ENCODE data around the gene ZNF621. TPM values are rescaled to one million over a fixed set of nuclear protein-coding genes. Genes with fewer than 3 reads are reported as not detected.

ZNF621 gene
- total and polyA plus RNA-seq, 9 of the 15 experiments (the other 6 are each of a cell fraction or from before 2014, with no cell fraction given), result 4.7 to 28.9 (median 20.6) TPM

GRCh38 chr3:40497288-40497687 lies 27.5 kb upstream of the ZNF621 start:
- Histone ChIP-seq H3K27me3 (ENCODE audit: control insufficient read depth in 2 of 2, insufficient read depth in 2 of 2, low read length in 2 of 2) (0 out of 5 replicates have a peak, but pooled peaks cover 0 to 3% of the 10 kb centered on the region in 2 experiments), H3K9ac (ENCODE audit: insufficient read depth in 1 of 2, low read depth in 2 of 2, low read length in 2 of 2) (no peak overlapping the region), H3K79me2 (ENCODE audit: control insufficient read depth, insufficient read depth, low read length) (no peaks in the 10 kb centered on the region), H3K9me1 (ENCODE audit: control insufficient read depth, insufficient read depth, low read length) (no peaks in the 10 kb centered on the region), H2AFZ (ENCODE audit: low read depth, low read length) (no peak overlapping the region), H3K9me3 (replicated peaks; ENCODE audit: control insufficient read depth, insufficient read depth, low read depth, low read length) (no peaks in the 10 kb centered on the region), H3K27ac (ENCODE audit: extremely low read depth, low read depth, low read length) (no peak overlapping the region), H3K36me3 (ENCODE audit: control insufficient read depth, insufficient read depth, low read length) (no peaks in the 10 kb centered on the region), H3K4me2 (ENCODE audit: insufficient read depth, low read length) (no peak overlapping the region), H3K4me3 (no peak overlapping the region), H4K20me1 (replicated peaks; ENCODE audit: control insufficient read depth, insufficient read depth, low read length) (no peaks in the 10 kb centered on the region), H3K4me1 (replicated peaks in 1 of 2; ENCODE audit: control insufficient read depth in 2 of 2, insufficient read depth in 2 of 2, low read length in 2 of 2) (no peaks in the 10 kb centered on the region; a peak in 1 of 5 replicates)
- FAIRE-seq (no peak), ATAC-seq (peak; percentile 27; the same call in 1 of the 3 replicates), DNase-seq (ENCODE audit: extremely low read depth in 1 of 4, low spot score in 3 of 4) (no peak)
- intact Hi-C loops (cut with micrococcal nuclease), result no loop called here
- POLR2A ChIA-PET, result interaction anchor here (0.6 to 2.9 kb wide), 3 partner anchors 8 to 318 kb away, joined by 3 to 19 read pairs (median 4); partner anchors contain the start of gene ZNF620
- in situ Hi-C loops (cut with MboI), result no loop called here
- CTCF ChIA-PET (ENCODE audit: low intra/inter-chr PET ratio), result no interaction called here
- 41% methylated on average over 2 of the region's 2 CpGs for WGBS (ENCODE audit: insufficient coverage, low coverage, missing lambda C conversion rate)
- BruUV-seq (replicated peaks), result no TSS peak
- TF ChIP-seq HDAC2 (IDR thresholded peaks at IDR 0.05), result no peak
- TF ChIP-seq CAMTA2 (CRISPR knock-in tag; conservative IDR thresholded peaks at IDR 0.05), result no peak
- no peak for TF ChIP-seq ZNF77 (CRISPR knock-in tag; IDR thresholded peaks at IDR 0.05)
- no peak for TF ChIP-seq STAT6 (CRISPR knock-in tag; IDR thresholded peaks at IDR 0.05)
- TF ChIP-seq MGA (IDR thresholded peaks at IDR 0.05), result no peak
- no peak for TF ChIP-seq E4F1 (CRISPR knock-in tag; IDR thresholded peaks at IDR 0.05; ENCODE audit: borderline replicate concordance)
